Measurements from ENCODE around the gene TMBIM4.

Gene TMBIM4

DNA sequence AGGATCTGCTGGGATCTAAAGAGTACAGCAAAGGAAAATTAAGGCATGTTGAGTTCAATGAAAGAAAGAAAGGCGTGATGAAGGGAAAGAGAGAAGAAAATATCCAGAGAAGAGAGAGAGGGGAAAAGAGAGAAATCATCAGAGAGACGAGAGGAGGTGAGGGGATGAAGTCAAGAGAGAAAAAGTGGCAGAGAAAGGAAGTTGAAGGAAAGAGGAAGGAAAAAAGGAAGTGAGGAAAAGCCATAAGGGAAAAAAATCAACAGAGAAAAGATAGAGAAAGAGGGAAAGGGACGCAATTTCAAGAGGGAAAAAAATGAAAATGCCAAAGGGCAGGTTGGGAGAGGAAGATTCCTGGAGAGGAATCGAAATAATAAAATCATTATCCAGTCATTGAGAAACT lies 79.6 kb downstream of the TMBIM4 start:
- DNase-seq (ENCODE audit: low spot score), result no peak

GRCh38 chr12:66087365-66087943 lies 82.3 kb downstream of the TMBIM4 start:
- peak; percentile 55 for DNase-seq (ENCODE audit: low spot score)

GRCh38 chr12:66085998-66086397 lies 83.8 kb downstream of the TMBIM4 start:
- DNase-seq (ENCODE audit: low spot score), result no peak
